GM18508 (cell line): ENCODE results near the gene PDE4D.

ENCODE experiments used
- ATAC-seq: cut with Tn5 transposase; IDR thresholded peaks from one replicate; pipeline ENCODE4 v1.9.1; 2021; ENCODE audit warnings: moderate number of reproducible peaks; ENCODE audit not compliant: insufficient read depth, unreplicated experiment

PDE4D gene

GRCh38 chr5:59716029-59716428 is 177.5 kb downstream of the PDE4D start:
- ATAC-seq = no peak

- ATAC-seq = no peak
Measured at GRCh38 chr5:59715228-59715627, 178.3 kb downstream of the PDE4D start.

- no peak for ATAC-seq
Measured at GRCh38 chr5:59713498-59713844, 180.1 kb downstream of the PDE4D start.

- ATAC-seq = no peak
Measured at GRCh38 chr5:59712836-59713497, 180.6 kb downstream of the PDE4D start.

- no peak for ATAC-seq
Measured at GRCh38 chr5:59711310-59711709, 182.2 kb downstream of the PDE4D start.

GRCh38 chr5:59709846-59710245 is 183.7 kb downstream of the PDE4D start:
- no peak for ATAC-seq

- ATAC-seq = no peak
Measured at GRCh38 chr5:59709346-59709821, 184.1 kb downstream of the PDE4D start.

GRCh38 chr5:59704936-59705335 is 188.6 kb downstream of the PDE4D start:
- ATAC-seq = no peak

GRCh38 chr5:59703789-59704188 is 189.7 kb downstream of the PDE4D start:
- ATAC-seq = no peak

GRCh38 chr5:59698207-59699178 is 195.0 kb downstream of the PDE4D start:
- ATAC-seq = no peak

GRCh38 chr5:59694411-59694810 is 199.1 kb downstream of the PDE4D start:
- ATAC-seq = no peak

GRCh38 chr5:59693492-59694309 is 199.8 kb downstream of the PDE4D start:
- ATAC-seq = no peak

- peak; percentile 48 for ATAC-seq
Measured at GRCh38 chr5:59685793-59686192, 207.7 kb downstream of the PDE4D start.

- no peak for ATAC-seq
Measured at GRCh38 chr5:59685191-59685530, 208.4 kb downstream of the PDE4D start.

GRCh38 chr5:59684388-59685190 is 208.9 kb downstream of the PDE4D start:
- peak; percentile 80 for ATAC-seq

GRCh38 chr5:59683311-59683710 is 210.2 kb downstream of the PDE4D start:
- no peak for ATAC-seq

GRCh38 chr5:59682542-59682941 is 211.0 kb downstream of the PDE4D start:
- no peak for ATAC-seq

GRCh38 chr5:59678943-59679342 is 214.6 kb downstream of the PDE4D start:
- no peak for ATAC-seq

GRCh38 chr5:59674763-59675162 is 218.8 kb downstream of the PDE4D start:
- ATAC-seq = no peak
